GM12872 (cell line): ENCODE results near the gene RPS6KB2.

Experiments
- CTCF ChIP-seq: IDR thresholded peaks from 3 replicates; pipeline ENCODE4 v1.5.1; 2011; ENCODE audit warnings: low read depth, mild to moderate bottlenecking, low read length, moderate library complexity; ENCODE audit not compliant: insufficient read depth

The RPS6KB2 gene

GRCh38 chr11:67420646-67421429 lies 7.5 kb upstream of the RPS6KB2 start:
- no peak for TF ChIP-seq CTCF

GRCh38 chr11:67421430-67422031 lies 6.8 kb upstream of the RPS6KB2 start:
- TF ChIP-seq CTCF = no peak

GRCh38 chr11:67422891-67423290 lies 5.4 kb upstream of the RPS6KB2 start:
- no peak for TF ChIP-seq CTCF

- no peak for TF ChIP-seq CTCF
Measured at GRCh38 chr11:67423466-67423865, 4.8 kb upstream of the RPS6KB2 start.

- TF ChIP-seq CTCF = no peak
Measured at GRCh38 chr11:67423891-67424613, 4.2 kb upstream of the RPS6KB2 start.

GRCh38 chr11:67429038-67429668 lies 859 bp downstream of the RPS6KB2 start:
- TF ChIP-seq CTCF = no peak

- no peak for TF ChIP-seq CTCF
Measured at GRCh38 chr11:67429722-67430121, 1.4 kb downstream of the RPS6KB2 start.
